Osteocyte (in vitro differentiated cells): ENCODE measurements around the gene MALRD1. TPM values are rescaled to one million over a fixed set of nuclear protein-coding genes. Genes with fewer than 3 reads are reported as not detected.

Experiments used
- DNase-seq: peaks from one replicate; pipeline ENCODE4 v3.0.0; 2021; ENCODE audit warnings: mixed read lengths; ENCODE audit not compliant: unreplicated experiment; ENCODE audit errors: extremely low spot score
- H3K27ac Mint-ChIP-seq: one replicate; pipeline ENCODE4 v1.8.0; 2021; ENCODE audit warnings: mild to moderate bottlenecking, mixed read lengths; ENCODE audit not compliant: unreplicated experiment
- H3K27me3 Mint-ChIP-seq: one replicate; pipeline ENCODE4 v1.8.0; 2021; ENCODE audit warnings: mixed read lengths; ENCODE audit not compliant: unreplicated experiment
- H3K36me3 Mint-ChIP-seq: one replicate; pipeline ENCODE4 v1.8.0; 2021; ENCODE audit warnings: mixed read lengths; ENCODE audit not compliant: unreplicated experiment
- H3K4me1 Mint-ChIP-seq: one replicate; pipeline ENCODE4 v1.8.0; 2021; ENCODE audit warnings: mixed read lengths; ENCODE audit not compliant: unreplicated experiment
- H3K4me3 Mint-ChIP-seq: one replicate; pipeline ENCODE4 v1.8.0; 2021; ENCODE audit warnings: mild to moderate bottlenecking, moderate library complexity, mixed read lengths; ENCODE audit not compliant: unreplicated experiment
- H3K9me3 Mint-ChIP-seq: one replicate; pipeline ENCODE4 v1.8.0; 2021; ENCODE audit warnings: mixed read lengths; ENCODE audit not compliant: unreplicated experiment
- total RNA-seq: library from RNA; stranded (reverse); gene quantifications from 2 replicates; pipeline ENCODE4 v1.2.1, GENCODE V29; 2021
- TF ChIP-seq, protein P1 (sequence below): fragments of 200-600 bp; sonication (generic); IDR thresholded peaks from 2 replicates; pipeline ENCODE4 v1.5.0; 2021; ENCODE audit warnings: antibody characterized with exemption, mild to moderate bottlenecking, moderate library complexity

The MALRD1 gene
- total RNA-seq, 1 donor from 2014 or later = 0.56 TPM

GRCh38 chr10:19654576-19654975 lies 606.0 kb downstream of the MALRD1 start:
- peaks cover 34% of the 10 kb centered on the region for H3K4me1 Mint-ChIP-seq
- no peaks in the 10 kb centered on the region for H3K36me3 Mint-ChIP-seq
- no peak overlapping the region for H3K4me3 Mint-ChIP-seq
- H3K9me3 Mint-ChIP-seq = peaks cover 9% of the 10 kb centered on the region
- TF ChIP-seq, protein P1, sequence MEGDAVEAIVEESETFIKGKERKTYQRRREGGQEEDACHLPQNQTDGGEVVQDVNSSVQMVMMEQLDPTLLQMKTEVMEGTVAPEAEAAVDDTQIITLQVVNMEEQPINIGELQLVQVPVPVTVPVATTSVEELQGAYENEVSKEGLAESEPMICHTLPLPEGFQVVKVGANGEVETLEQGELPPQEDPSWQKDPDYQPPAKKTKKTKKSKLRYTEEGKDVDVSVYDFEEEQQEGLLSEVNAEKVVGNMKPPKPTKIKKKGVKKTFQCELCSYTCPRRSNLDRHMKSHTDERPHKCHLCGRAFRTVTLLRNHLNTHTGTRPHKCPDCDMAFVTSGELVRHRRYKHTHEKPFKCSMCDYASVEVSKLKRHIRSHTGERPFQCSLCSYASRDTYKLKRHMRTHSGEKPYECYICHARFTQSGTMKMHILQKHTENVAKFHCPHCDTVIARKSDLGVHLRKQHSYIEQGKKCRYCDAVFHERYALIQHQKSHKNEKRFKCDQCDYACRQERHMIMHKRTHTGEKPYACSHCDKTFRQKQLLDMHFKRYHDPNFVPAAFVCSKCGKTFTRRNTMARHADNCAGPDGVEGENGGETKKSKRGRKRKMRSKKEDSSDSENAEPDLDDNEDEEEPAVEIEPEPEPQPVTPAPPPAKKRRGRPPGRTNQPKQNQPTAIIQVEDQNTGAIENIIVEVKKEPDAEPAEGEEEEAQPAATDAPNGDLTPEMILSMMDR = no peak
- peak overlapping the region; percentile 91 for H3K27ac Mint-ChIP-seq
- DNase-seq = no peak
- H3K27me3 Mint-ChIP-seq = no peaks in the 10 kb centered on the region

- no peak for DNase-seq
- no peak overlapping the region for H3K4me3 Mint-ChIP-seq
- H3K4me1 Mint-ChIP-seq = peaks cover 44% of the 10 kb centered on the region
These were observed 607.9 kb downstream of the MALRD1 start for GRCh38 chr10:19656420-19657042.

GRCh38 chr10:19658131-19658530 lies 609.5 kb downstream of the MALRD1 start:
- no peaks in the 10 kb centered on the region for H3K9me3 Mint-ChIP-seq
- H3K36me3 Mint-ChIP-seq = no peaks in the 10 kb centered on the region
- peaks cover 45% of the 10 kb centered on the region for H3K4me1 Mint-ChIP-seq
- no peak overlapping the region for H3K4me3 Mint-ChIP-seq
- H3K27ac Mint-ChIP-seq = no peak overlapping the region
- TF ChIP-seq, protein P1 = no peak
- DNase-seq = no peak
- no peaks in the 10 kb centered on the region for H3K27me3 Mint-ChIP-seq

More at GRCh38 chr10:19656420-19657042, 607.9 kb downstream of the MALRD1 start:
- H3K27ac Mint-ChIP-seq = peak overlapping the region; percentile 0
- H3K27me3 Mint-ChIP-seq = no peaks in the 10 kb centered on the region
- H3K9me3 Mint-ChIP-seq = no peaks in the 10 kb centered on the region
- H3K36me3 Mint-ChIP-seq = no peaks in the 10 kb centered on the region
- TF ChIP-seq, protein P1 = no peak

DNA sequence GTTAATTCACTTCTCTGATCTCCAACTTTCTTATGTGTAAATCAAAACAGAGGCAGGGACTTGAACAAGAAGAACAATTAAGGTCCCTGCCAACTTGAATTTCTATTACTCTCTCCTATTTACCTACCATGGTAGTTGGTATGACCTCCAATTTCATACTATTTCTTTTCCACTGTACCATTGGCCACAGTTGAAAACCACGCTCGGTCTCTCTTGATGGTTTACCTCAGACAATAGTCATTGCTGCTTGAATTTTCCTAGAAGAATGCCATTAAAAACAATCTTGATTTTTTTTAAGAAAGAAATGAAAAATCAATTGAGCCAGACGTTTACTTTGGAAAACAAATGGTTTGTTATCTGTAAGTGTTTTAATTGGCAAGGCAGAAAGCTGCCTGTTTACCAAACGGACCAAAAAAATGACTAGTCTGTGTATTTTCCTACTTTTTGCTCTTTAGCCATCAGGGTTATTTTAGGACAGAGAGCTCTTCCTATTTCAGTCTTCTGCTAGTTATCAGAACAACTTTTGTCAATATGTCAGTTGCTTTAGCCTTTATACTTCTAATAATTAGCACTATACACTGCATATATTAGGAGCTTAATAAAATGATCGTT lies 610.1 kb downstream of the MALRD1 start:
- Mint-ChIP-seq H3K27me3 (no peaks in the 10 kb centered on the region), H3K4me1 (peaks cover 44% of the 10 kb centered on the region), H3K27ac (peak overlapping the region; percentile 23), H3K4me3 (no peak overlapping the region), H3K9me3 (no peaks in the 10 kb centered on the region), H3K36me3 (no peaks in the 10 kb centered on the region)
- no peak for DNase-seq
- TF ChIP-seq, protein P1 = no peak

- Mint-ChIP-seq H3K27ac (peak overlapping the region; percentile 25), H3K4me3 (no peak overlapping the region)
These were observed 611.5 kb downstream of the MALRD1 start for GRCh38 chr10:19659920-19660655.

More at GRCh38 chr10:19659920-19660655, 611.5 kb downstream of the MALRD1 start:
- Mint-ChIP-seq H3K4me1 (peaks cover 32% of the 10 kb centered on the region), H3K9me3 (no peaks in the 10 kb centered on the region), H3K27me3 (peaks cover 3% of the 10 kb centered on the region), H3K36me3 (no peaks in the 10 kb centered on the region)
- TF ChIP-seq, protein P1 = no peak
- no peak for DNase-seq
